K562 (cell line): ENCODE measurements around the gene MAML3. TPM values are rescaled to one million over a fixed set of nuclear protein-coding genes. Genes with fewer than 3 reads are reported as not detected.

Source experiments
- ATAC-seq: fragments of 200-7000 bp; cut with Tn5 transposase; 3 replicates; pipeline ENCODE4 v1.9.1; 2020; ENCODE audit warnings: moderate library complexity
- BruUV-seq: library from RNA; stranded (reverse); fragments of 400-500 nt; replicated peaks from 2 replicates; lab custom pipeline; 2021; lab: Mats Ljungman, UMichigan
- CTCF ChIA-PET: fragments of 300-600 bp; formaldehyde crosslinking; extraction: SDS; loops from one replicate; lab custom pipeline; 2021; ENCODE audit warnings: low intra/inter-chr PET ratio; lab: Yijun Ruan, JAX
- POLR2A ChIA-PET: fragments of 300-600, 350-650 bp; sonication (Branson Sonifier 250); formaldehyde crosslinking; extraction: SDS; loops from one replicate; lab custom pipeline; 2021; ENCODE audit warnings: antibody characterized with exemption, inconsistent platforms; lab: Yijun Ruan, JAX
- DNase-seq, 4 experiments: peaks; one replicate each; pipeline versions ENCODE4 v3.0.0 to v3.0.0-alpha.2; 2011 to 2018; ENCODE audit warnings: low spot score in 3 of 4, mixed read lengths in 3 of 4; ENCODE audit errors: extremely low read depth in 1 of 4
- FAIRE-seq: peaks from 2 replicates; lab custom pipeline; 2011; peaks lifted over from hg19 to GRCh38; lab: Jason Lieb, UNC
- H2AFZ ChIP-seq: 2 replicates; pipeline ENCODE4 v1.6.0; 2011; ENCODE audit warnings: low read depth, low read length, control low read depth, inconsistent platforms
- H3K27ac ChIP-seq: fragments of 200-600 bp; 3 replicates; pipeline ENCODE4 v1.8.0; 2011; ENCODE audit warnings: low read depth, mild to moderate bottlenecking, control low read depth, inconsistent platforms, low read length, moderate library complexity, mixed read lengths; ENCODE audit errors: extremely low read depth
- H3K27me3 ChIP-seq, 2 experiments: fragments of 300-600 bp in 1 of 2; 2 replicates in 1 of 2; 3 replicates in 1 of 2; pipeline versions ENCODE4 v1.6.0 to v1.8.0; 2011; ENCODE audit warnings: inconsistent platforms in 2 of 2, low read length in 2 of 2, mild to moderate bottlenecking in 1 of 2, mixed read lengths in 1 of 2, moderate library complexity in 1 of 2; ENCODE audit not compliant: control insufficient read depth in 2 of 2, insufficient read depth in 2 of 2
- H3K36me3 ChIP-seq: fragments of 300-600 bp; 3 replicates; pipeline ENCODE4 v1.8.0; 2011; ENCODE audit warnings: mild to moderate bottlenecking, low read length, inconsistent platforms; ENCODE audit not compliant: control insufficient read depth, insufficient read depth
- H3K4me1 ChIP-seq, 2 experiments: fragments of 200-600 bp in 1 of 2; replicated peaks in 1 of 2; 2 replicates in 1 of 2; 3 replicates in 1 of 2; pipeline versions ENCODE4 v1.5.1 to v1.8.0; 2011; ENCODE audit warnings: inconsistent platforms in 2 of 2, low read length in 2 of 2, mild to moderate bottlenecking in 1 of 2, mixed read lengths in 1 of 2, moderate library complexity in 1 of 2; ENCODE audit not compliant: control insufficient read depth in 2 of 2, insufficient read depth in 2 of 2
- H3K4me2 ChIP-seq: 2 replicates; pipeline ENCODE4 v1.6.1; 2011; ENCODE audit warnings: low read length, control low read depth, inconsistent platforms, mixed read lengths; ENCODE audit not compliant: insufficient read depth
- H3K4me3 ChIP-seq: fragments of 200-600 bp; sonication (generic), shearing (Covaris generic); 2 replicates; pipeline ENCODE4 v1.5.1; 2016; ENCODE audit warnings: control low read depth, inconsistent platforms
- H3K79me2 ChIP-seq: fragments of 200-600 bp; 3 replicates; pipeline ENCODE4 v1.8.0; 2011; ENCODE audit warnings: low read length, inconsistent platforms; ENCODE audit not compliant: control insufficient read depth, insufficient read depth
- H3K9ac ChIP-seq, 2 experiments: 2 replicates each; pipeline versions ENCODE4 v1.6.0 to v1.6.1; 2011; ENCODE audit warnings: low read depth in 2 of 2, low read length in 2 of 2, control low read depth in 1 of 2, inconsistent platforms in 1 of 2, mild to moderate bottlenecking in 1 of 2, mixed read lengths in 1 of 2; ENCODE audit not compliant: insufficient read depth in 1 of 2
- H3K9me1 ChIP-seq: one replicate; pipeline ENCODE4 v1.6.0; 2011; ENCODE audit warnings: inconsistent platforms, mild to moderate bottlenecking, low read length, moderate library complexity; ENCODE audit not compliant: control insufficient read depth, insufficient read depth
- H3K9me3 ChIP-seq: replicated peaks from 2 replicates; pipeline ENCODE4 v1.5.1; 2011; ENCODE audit warnings: low read depth, low read length, inconsistent platforms; ENCODE audit not compliant: control insufficient read depth, insufficient read depth
- H4K20me1 ChIP-seq: replicated peaks from 2 replicates; pipeline ENCODE4 v1.6.1; 2011; ENCODE audit warnings: low read length, inconsistent platforms, mixed read lengths; ENCODE audit not compliant: control insufficient read depth, insufficient read depth
- KDM1A ChIP-seq, 2 experiments: fragments of 450-650 bp; IDR thresholded peaks; 2 replicates each; pipeline ENCODE4 v1.6.1; 2016; ENCODE audit warnings: mild to moderate bottlenecking in 2 of 2
- NCOA6 ChIP-seq: fragments of 450-650 bp; IDR thresholded peaks from 2 replicates; pipeline ENCODE4 v1.6.1; 2017; ENCODE audit warnings: mild to moderate bottlenecking
- NELFE ChIP-seq: IDR thresholded peaks from 2 replicates; pipeline ENCODE4 v1.6.1; 2011; ENCODE audit warnings: mild to moderate bottlenecking; ENCODE audit not compliant: insufficient read depth, insufficient read length
- NONO ChIP-seq, 2 experiments: fragments of 200-400 bp in 1 of 2; fragments of 450-650 bp in 1 of 2; formaldehyde crosslinking in 1 of 2; IDR thresholded peaks; 2 replicates each; pipeline ENCODE4 v1.6.1; 2017; ENCODE audit warnings: low read depth in 2 of 2, mild to moderate bottlenecking in 2 of 2, moderate library complexity in 2 of 2, low read length in 1 of 2
- POLR2AphosphoS2 ChIP-seq: IDR thresholded peaks from 2 replicates; pipeline ENCODE4 v1.6.1; 2012; ENCODE audit warnings: low read length, improper control_type of control experiment
- SMARCE1 ChIP-seq: fragments of 450-650 bp; IDR thresholded peaks from 2 replicates; pipeline ENCODE4 v1.7.1; 2016; ENCODE audit warnings: mild to moderate bottlenecking
- TGIF2 ChIP-seq: sonication (generic); formaldehyde crosslinking; IDR thresholded peaks from 2 replicates; pipeline ENCODE4 v1.8.1; 2022; ENCODE audit warnings: mild to moderate bottlenecking, missing genetic modification reagents, moderate library complexity
- ZKSCAN3 ChIP-seq: fragments of 250-450 bp; sonication (Bioruptor Pico); IDR thresholded peaks from 2 replicates; pipeline ENCODE4 v1.4.0; 2020
- ZNF217 ChIP-seq: sonication (generic); formaldehyde crosslinking; IDR thresholded peaks from 2 replicates; pipeline ENCODE4 v1.8.0; 2022; ENCODE audit warnings: mild to moderate bottlenecking, missing genetic modification reagents
- ZNF444 ChIP-seq: fragments of 250-450 bp; sonication (Bioruptor Pico); IDR thresholded peaks from 2 replicates; pipeline ENCODE4 v1.4.0; 2020; ENCODE audit warnings: mild to moderate bottlenecking, moderate library complexity
- ZNF57 ChIP-seq: fragments of 450-650 bp; formaldehyde crosslinking; IDR thresholded peaks from 2 replicates; pipeline ENCODE4 v1.4.0; 2020; ENCODE audit warnings: mild to moderate bottlenecking, moderate library complexity
- ZNF766 ChIP-seq: fragments of 200-800 bp; sonication (Bioruptor generic); conservative IDR thresholded peaks from 2 replicates; pipeline ENCODE4 v1.6.1; 2016; ENCODE audit warnings: missing genetic modification characterization, missing compliant biosample characterization
- WGBS: fragments of 100-300 bp; shearing (Covaris generic); methylation state at CpG from one replicate; pipeline ENCODE4 v1.1.6; 2016; ENCODE audit warnings: low coverage, mixed read lengths; ENCODE audit not compliant: insufficient coverage; ENCODE audit errors: missing lambda C conversion rate; 5-methylcytosine and 5-hydroxymethylcytosine counted together
- in situ Hi-C: fragments of 300-500 bp; cut with MboI; formaldehyde crosslinking; loops from 4 replicates; pipeline ENCODE4 v1.15.0; 2018; ENCODE audit warnings: inconsistent platforms, mixed read lengths
- intact Hi-C: fragments of 100-400 bp; cut with micrococcal nuclease; formaldehyde crosslinking; loops from 2 replicates; pipeline ENCODE4 v1.14.2; 2022
- polyA plus RNA-seq, 8 experiments: library from polyadenylated mRNA; depleted of rRNA in 4 of 8; stranded (reverse) in 5 of 8; unstranded in 3 of 8; fragments of >200 nt; fragmentation: Nextera tagmentation in 2 of 8; fragmentation: Illumina TruSeq in 1 of 8; extraction: Ambion mirVana in 2 of 8; extraction: Trizol in 1 of 8; gene quantifications; 2 replicates each; pipeline versions ENCODE4 v1.2.1 to v1.2.3, GENCODE V29; 2011 to 2014; ENCODE audit warnings: inconsistent platforms in 1 of 8, missing spikeins in 1 of 8
- total RNA-seq, 7 experiments: library from RNA; depleted of rRNA in 6 of 7; stranded (reverse); fragments of >200 nt in 6 of 7; fragmentation: Illumina TruSeq in 2 of 7; extraction: Trizol in 2 of 7; gene quantifications; 2 replicates each; pipeline versions ENCODE4 v1.2.1 to v1.2.3, GENCODE V29; 2011 to 2021; ENCODE audit warnings: low replicate concordance in 1 of 7
- TF ChIP-seq, protein P1 (sequence below): sonication (generic); formaldehyde crosslinking; IDR thresholded peaks from 2 replicates; pipeline ENCODE4 v1.8.1; 2023; ENCODE audit warnings: mild to moderate bottlenecking, missing genetic modification reagents
- TF ChIP-seq, protein P2 (sequence below): sonication (generic); formaldehyde crosslinking; IDR thresholded peaks from 2 replicates; pipeline ENCODE4 v1.8.0; 2022; ENCODE audit warnings: mild to moderate bottlenecking, missing genetic modification reagents
- TF ChIP-seq, protein P3 (sequence below): sonication (generic); formaldehyde crosslinking; IDR thresholded peaks from 2 replicates; pipeline ENCODE4 v1.8.1; 2023; ENCODE audit warnings: mild to moderate bottlenecking, missing genetic modification reagents
- TF ChIP-seq, protein P4 (sequence below): sonication (generic); formaldehyde crosslinking; IDR thresholded peaks from 2 replicates; pipeline ENCODE4 v1.8.0; 2022; ENCODE audit warnings: mild to moderate bottlenecking, low read depth, missing genetic modification reagents
- TF ChIP-seq, protein P5 (sequence below): fragments of 450-650 bp; IDR thresholded peaks from 2 replicates; pipeline ENCODE4 v1.6.1; 2016; ENCODE audit warnings: borderline replicate concordance

The MAML3 gene
- total and polyA plus RNA-seq, 9 of the 15 experiments (the other 6 are each of a cell fraction or from before 2014, with no cell fraction given) = 0.01 to 0.55 (median 0.25) TPM

DNA sequence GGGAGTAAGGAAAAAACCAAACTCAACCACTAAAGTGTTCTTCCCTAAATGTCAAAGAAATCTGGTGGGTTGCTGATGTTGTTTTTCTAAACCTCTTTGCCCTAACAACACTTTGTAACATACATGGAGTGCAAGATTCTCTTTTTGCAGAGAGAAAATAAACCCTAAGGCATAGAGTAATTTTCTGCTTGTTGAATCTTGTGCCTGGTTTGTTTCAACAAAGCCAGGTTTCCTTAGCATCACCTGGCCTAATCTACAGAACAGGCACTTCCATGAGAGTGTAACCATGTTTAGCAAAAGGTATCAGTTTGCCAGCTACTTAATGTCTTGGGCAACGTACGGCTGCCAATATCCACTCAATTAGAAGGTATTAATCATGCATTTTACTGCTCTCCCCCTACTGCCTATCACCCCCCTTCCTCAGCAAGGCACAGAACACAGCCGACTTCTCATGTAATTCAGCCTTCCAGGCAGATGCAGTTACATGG is 219.2 kb downstream of the MAML3 start:
- ChIA-PET POLR2A (interaction anchor here (1.2 kb wide), 1 partner anchor 16 kb away, joined by 4 read pairs; no protein-coding TSS in a partner anchor), CTCF (no interaction called here)
- no TSS peak for BruUV-seq
- Histone ChIP-seq H3K4me3 (no peak overlapping the region), H3K4me2 (no peak overlapping the region), H3K4me1 (no peaks in the 10 kb centered on the region), H3K79me2 (no peaks in the 10 kb centered on the region), H3K27me3 (peaks cover 8 to 21% of the 10 kb centered on the region in 2 experiments; a peak in 4 of 5 replicates), H3K27ac (no peak overlapping the region), H3K36me3 (no peaks in the 10 kb centered on the region), H3K9ac (no peak overlapping the region), H4K20me1 (no peaks in the 10 kb centered on the region), H3K9me3 (no peaks in the 10 kb centered on the region), H3K9me1 (no peaks in the 10 kb centered on the region), H2AFZ (no peak overlapping the region)
- in situ Hi-C loops (no loop called here), intact Hi-C loops (no loop called here)
- WGBS = 0% methylated on average over 3 of the region's 3 CpGs
- FAIRE-seq = no peak
- no peak for ATAC-seq
- DNase-seq = no peak
- TF ChIP-seq, protein P1, sequence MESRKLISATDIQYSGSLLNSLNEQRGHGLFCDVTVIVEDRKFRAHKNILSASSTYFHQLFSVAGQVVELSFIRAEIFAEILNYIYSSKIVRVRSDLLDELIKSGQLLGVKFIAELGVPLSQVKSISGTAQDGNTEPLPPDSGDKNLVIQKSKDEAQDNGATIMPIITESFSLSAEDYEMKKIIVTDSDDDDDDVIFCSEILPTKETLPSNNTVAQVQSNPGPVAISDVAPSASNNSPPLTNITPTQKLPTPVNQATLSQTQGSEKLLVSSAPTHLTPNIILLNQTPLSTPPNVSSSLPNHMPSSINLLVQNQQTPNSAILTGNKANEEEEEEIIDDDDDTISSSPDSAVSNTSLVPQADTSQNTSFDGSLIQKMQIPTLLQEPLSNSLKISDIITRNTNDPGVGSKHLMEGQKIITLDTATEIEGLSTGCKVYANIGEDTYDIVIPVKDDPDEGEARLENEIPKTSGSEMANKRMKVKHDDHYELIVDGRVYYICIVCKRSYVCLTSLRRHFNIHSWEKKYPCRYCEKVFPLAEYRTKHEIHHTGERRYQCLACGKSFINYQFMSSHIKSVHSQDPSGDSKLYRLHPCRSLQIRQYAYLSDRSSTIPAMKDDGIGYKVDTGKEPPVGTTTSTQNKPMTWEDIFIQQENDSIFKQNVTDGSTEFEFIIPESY (CRISPR knock-in tag) = no peak
- TF ChIP-seq, protein P2, sequence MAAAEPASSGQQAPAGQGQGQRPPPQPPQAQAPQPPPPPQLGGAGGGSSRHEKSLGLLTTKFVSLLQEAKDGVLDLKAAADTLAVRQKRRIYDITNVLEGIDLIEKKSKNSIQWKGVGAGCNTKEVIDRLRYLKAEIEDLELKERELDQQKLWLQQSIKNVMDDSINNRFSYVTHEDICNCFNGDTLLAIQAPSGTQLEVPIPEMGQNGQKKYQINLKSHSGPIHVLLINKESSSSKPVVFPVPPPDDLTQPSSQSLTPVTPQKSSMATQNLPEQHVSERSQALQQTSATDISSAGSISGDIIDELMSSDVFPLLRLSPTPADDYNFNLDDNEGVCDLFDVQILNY = no peak
- TF ChIP-seq, protein P3, sequence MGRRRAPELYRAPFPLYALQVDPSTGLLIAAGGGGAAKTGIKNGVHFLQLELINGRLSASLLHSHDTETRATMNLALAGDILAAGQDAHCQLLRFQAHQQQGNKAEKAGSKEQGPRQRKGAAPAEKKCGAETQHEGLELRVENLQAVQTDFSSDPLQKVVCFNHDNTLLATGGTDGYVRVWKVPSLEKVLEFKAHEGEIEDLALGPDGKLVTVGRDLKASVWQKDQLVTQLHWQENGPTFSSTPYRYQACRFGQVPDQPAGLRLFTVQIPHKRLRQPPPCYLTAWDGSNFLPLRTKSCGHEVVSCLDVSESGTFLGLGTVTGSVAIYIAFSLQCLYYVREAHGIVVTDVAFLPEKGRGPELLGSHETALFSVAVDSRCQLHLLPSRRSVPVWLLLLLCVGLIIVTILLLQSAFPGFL = no peak
- no peak for TF ChIP-seq SMARCE1
- no peak for TF ChIP-seq TGIF2 (CRISPR knock-in tag)
- TF ChIP-seq POLR2AphosphoS2 = no peak
- no peak for TF ChIP-seq ZKSCAN3 (CRISPR knock-in tag)
- no peak for TF ChIP-seq KDM1A (IDR thresholded peaks at IDR 0.05)
- TF ChIP-seq, protein P4, sequence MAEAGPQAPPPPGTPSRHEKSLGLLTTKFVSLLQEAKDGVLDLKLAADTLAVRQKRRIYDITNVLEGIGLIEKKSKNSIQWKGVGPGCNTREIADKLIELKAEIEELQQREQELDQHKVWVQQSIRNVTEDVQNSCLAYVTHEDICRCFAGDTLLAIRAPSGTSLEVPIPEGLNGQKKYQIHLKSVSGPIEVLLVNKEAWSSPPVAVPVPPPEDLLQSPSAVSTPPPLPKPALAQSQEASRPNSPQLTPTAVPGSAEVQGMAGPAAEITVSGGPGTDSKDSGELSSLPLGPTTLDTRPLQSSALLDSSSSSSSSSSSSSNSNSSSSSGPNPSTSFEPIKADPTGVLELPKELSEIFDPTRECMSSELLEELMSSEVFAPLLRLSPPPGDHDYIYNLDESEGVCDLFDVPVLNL (CRISPR knock-in tag) = no peak
- no peak for TF ChIP-seq ZNF766
- no peak for TF ChIP-seq NCOA6
- TF ChIP-seq ZNF217 (CRISPR knock-in tag) = no peak
- no peak for TF ChIP-seq NONO (IDR thresholded peaks at IDR 0.05; ENCODE audit: low read depth in 2 of 2, low read length in 1 of 2)
- no peak for TF ChIP-seq ZNF444 (CRISPR knock-in tag)
- no peak for TF ChIP-seq ZNF57 (CRISPR knock-in tag)
- TF ChIP-seq, protein P5, sequence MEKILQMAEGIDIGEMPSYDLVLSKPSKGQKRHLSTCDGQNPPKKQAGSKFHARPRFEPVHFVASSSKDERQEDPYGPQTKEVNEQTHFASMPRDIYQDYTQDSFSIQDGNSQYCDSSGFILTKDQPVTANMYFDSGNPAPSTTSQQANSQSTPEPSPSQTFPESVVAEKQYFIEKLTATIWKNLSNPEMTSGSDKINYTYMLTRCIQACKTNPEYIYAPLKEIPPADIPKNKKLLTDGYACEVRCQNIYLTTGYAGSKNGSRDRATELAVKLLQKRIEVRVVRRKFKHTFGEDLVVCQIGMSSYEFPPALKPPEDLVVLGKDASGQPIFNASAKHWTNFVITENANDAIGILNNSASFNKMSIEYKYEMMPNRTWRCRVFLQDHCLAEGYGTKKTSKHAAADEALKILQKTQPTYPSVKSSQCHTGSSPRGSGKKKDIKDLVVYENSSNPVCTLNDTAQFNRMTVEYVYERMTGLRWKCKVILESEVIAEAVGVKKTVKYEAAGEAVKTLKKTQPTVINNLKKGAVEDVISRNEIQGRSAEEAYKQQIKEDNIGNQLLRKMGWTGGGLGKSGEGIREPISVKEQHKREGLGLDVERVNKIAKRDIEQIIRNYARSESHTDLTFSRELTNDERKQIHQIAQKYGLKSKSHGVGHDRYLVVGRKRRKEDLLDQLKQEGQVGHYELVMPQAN = no peak
- no peak for TF ChIP-seq NELFE
